Urothelium cell line (cell line): ENCODE results near the gene MCM3.

Experiments
- DNase-seq: peaks from one replicate; pipeline ENCODE4 v3.0.0; 2011; ENCODE audit warnings: low spot score, mixed read lengths
- FAIRE-seq: peaks from 2 replicates; lab custom pipeline; 2011; peaks lifted over from hg19 to GRCh38; lab: Jason Lieb, UNC

The MCM3 gene

DNA sequence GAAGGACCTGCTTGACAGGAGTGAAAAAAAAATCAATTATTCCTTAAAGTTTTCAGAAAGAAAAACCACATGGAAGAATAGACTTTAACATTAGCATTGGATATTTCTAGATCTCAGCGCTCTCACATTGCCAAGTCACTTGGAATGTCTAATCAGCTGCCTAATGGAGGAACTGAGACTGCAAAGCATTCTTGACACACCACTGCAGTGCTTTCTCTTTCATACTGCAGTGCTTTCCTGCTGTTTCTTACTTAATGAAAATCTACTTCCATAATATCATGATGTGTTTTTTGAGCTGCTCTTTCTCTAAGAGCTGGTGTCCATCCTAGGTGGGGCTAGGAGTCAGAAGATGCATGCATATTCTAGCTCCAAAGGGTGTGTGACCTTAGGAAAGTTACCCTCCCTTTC is 20.4 kb upstream of the MCM3 start:
- no peak for DNase-seq
- FAIRE-seq, result no peak

DNA sequence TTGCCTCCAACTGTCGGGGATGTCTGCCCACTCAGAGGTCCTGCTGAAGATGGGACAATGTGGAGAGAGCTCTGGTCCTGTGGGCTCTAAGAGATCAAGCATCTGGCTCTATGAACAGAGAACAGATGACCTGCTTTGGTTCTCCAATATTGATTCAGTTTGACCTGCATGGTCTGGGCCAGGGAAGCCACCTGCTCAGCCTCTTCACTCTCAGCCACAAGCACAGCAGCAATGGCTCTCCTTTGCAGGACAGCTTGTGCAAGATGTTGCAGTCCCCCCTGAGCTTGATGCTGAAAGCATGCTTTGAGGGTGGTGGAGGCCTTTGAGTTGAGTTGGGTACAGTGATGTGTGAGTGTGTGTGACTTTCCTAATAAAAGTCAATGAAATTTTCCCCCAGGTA is 18.6 kb upstream of the MCM3 start:
- no peak for DNase-seq

DNA sequence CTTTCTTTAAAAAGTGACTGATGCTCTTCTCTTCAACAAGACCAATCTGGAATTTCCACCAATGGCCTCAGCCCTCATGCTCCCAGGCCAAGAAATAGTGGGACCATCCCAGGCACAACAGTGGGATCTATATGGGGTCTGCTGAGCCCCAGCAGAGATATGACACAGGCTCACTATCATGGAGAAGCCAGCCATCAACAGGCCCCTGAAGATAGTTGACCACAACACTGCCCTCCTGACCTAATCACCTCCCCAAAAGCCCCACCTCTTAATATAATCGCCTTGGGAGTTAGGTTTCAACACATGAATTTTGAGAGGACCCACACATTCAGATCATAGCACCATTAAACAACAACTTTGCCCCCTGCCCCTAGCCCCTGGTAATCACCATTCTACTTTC is 16.8 kb upstream of the MCM3 start:
- FAIRE-seq, result no peak

More for the DNA sequence above, 18.6 kb upstream of the MCM3 start:
- no peak for FAIRE-seq

DNA sequence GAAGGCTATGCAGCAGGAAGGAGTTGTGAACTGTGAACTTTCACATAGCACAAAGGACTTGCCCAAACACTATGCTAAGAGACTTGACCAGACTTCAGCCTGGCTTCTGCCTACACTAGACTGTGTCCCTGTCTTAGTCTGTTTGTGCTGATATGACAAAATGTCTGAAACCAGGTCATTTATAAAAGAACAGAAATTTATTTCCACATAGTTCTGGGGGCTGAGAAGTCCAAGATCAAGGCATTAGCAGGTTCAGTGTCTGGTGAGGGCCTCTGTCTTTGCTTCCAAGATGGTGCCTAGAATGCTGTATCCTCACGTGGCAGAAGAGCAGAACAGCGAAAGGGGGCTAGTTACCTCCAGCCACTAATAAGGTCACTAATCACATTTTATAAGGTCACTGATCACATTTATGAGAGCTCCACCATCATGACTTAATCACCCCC is 16.0 kb upstream of the MCM3 start:
- no peak for FAIRE-seq
- no peak for DNase-seq

More for the DNA sequence above, 16.8 kb upstream of the MCM3 start:
- no peak for DNase-seq

GRCh38 chr6:52299653-52300052 is 15.1 kb upstream of the MCM3 start:
- DNase-seq, result no peak
- no peak for FAIRE-seq

DNA sequence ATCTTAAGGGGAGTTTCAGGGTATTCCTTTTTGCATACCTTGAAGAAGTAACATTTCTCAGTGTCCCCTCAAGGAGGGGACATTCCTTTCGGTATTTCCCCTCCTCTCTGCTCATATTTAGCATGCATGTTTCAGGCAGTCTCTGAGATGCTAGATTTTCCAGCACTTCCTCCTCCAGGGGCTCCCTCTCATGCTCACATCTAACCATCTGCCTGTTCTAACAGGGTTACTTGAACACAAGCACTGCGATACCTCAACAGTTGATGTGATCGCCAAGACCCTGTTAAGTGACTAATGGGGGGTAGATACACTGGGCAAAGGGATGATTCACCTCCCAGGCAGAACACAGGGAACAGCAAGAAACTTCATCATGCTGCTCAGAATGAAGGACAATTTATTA is 12.9 kb upstream of the MCM3 start:
- no peak for FAIRE-seq
- DNase-seq, result no peak

GRCh38 chr6:52293067-52293466 is 8.5 kb upstream of the MCM3 start:
- no peak for DNase-seq

DNA sequence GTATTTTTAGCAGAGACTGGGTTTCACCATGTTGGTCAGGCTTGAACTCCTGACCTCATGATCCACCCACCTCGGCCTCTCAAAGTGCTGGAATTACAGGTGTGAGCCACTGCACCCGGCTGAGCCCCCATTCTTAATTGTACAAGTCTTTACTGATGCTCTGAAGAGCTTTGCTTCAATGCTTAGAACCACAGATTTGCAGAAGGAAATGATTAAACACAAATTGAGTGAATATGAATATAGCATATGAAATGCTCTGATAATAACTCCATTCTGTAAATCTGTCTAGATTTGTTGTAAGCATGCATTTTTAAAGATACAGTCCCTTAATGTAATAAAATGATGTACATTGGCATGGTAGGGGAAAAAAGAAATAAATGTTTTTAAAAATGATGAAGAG is 4.3 kb upstream of the MCM3 start:
- DNase-seq (no peak), FAIRE-seq (no peak)

More at GRCh38 chr6:52293067-52293466, 8.5 kb upstream of the MCM3 start:
- FAIRE-seq, result no peak

DNA sequence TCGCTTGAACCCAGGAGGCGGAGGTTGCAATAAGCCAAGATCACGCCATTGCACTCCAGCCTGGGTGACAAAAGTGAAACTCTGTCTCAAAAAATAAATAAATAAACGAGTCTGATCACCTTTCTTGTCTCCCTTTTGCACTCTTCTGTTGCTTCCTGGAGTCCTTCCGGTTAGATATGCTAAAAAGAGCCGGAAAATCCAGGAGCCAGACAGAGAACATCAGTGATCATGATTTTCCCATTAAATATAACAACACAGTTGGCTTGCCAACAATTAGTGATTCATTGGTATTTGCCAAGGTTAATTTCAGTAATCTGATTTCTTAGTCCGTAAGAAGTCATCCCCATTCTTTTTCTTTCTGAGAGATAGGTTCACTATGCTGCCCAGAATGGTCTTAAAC is 3.7 kb upstream of the MCM3 start:
- FAIRE-seq, result no peak

GRCh38 chr6:52286798-52287432 is 2.4 kb upstream of the MCM3 start:
- FAIRE-seq, result no peak
- DNase-seq, result peak; percentile 67

More for the DNA sequence above, 3.7 kb upstream of the MCM3 start:
- DNase-seq, result no peak

- no peak for FAIRE-seq
- no peak for DNase-seq
Observed at GRCh38 chr6:52285177-52286068, 881 bp upstream of the MCM3 start.

DNA sequence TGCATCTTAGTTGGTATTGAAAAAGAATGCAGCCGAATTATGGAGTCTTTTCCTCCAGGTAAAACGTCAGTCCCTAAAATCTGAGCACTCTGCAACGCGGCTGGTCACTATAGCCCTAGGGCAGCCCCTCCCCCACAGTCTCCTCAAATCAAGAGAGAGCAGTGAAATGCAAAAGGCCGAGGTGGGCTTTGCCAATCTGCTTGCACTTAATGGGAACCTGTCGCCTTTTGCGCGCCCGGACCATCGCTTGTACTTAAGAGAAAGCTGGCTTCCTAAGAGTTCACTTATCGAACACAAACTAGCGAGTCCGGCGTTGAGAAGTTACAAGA is 447 bp downstream of the MCM3 start:
- no peak for FAIRE-seq
- peak; percentile 50 for DNase-seq

DNA sequence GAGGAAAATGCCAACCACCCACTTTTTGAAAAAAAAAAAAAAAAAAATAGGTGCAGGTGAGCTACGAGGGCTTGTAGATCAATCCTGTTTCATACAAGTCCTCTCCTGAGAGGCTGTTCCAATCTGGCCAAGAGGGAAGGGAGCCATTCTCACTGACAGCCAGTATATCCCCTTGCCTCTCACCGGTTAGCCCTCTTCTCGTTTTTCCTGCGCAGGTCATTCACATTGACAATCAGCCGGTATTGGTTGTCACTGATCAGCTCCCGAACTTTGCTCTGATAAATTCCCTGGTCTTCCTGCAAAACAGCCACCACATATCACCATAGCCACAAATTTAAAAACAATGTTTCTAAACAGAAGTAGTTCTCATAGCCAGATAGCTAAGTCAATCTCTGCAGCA is 1.4 kb downstream of the MCM3 start:
- DNase-seq (no peak), FAIRE-seq (no peak)

- no peak for DNase-seq
- FAIRE-seq, result peak; percentile 44
Observed at GRCh38 chr6:52276130-52276529, 8.4 kb downstream of the MCM3 start.

DNA sequence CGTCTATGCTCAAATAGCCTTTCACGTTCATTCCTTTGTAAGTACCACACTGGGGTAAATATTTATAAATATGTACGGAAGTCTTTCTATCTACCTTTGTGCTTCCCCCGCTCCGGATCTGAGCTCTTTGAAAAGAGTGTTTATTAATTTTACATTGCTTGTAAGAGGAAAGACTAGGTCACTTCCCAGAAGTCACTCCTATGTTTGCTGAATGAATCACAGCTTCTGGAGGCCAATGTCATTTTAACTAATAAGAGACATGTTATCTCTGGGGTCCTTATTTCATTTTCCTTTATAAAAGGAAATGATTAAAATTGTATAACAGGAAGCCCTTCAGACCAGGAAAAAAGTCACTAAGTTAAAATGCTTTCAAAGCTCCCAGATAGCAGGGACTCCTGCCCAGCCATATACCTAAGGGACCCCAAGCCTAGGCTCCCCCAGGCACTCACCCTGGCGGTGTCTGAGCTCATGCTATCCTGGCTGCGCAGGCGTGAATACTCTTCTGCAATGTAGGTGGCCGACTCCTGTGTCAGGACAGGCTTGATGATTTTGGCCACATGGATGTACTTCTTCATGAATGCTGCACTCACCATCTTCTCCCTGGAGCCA is 12.6 kb downstream of the MCM3 start:
- FAIRE-seq, result no peak
- DNase-seq, result no peak

- DNase-seq (peak; percentile 74), FAIRE-seq (no peak)
Observed at GRCh38 chr6:52263709-52264540, 20.6 kb downstream of the MCM3 start.

DNA sequence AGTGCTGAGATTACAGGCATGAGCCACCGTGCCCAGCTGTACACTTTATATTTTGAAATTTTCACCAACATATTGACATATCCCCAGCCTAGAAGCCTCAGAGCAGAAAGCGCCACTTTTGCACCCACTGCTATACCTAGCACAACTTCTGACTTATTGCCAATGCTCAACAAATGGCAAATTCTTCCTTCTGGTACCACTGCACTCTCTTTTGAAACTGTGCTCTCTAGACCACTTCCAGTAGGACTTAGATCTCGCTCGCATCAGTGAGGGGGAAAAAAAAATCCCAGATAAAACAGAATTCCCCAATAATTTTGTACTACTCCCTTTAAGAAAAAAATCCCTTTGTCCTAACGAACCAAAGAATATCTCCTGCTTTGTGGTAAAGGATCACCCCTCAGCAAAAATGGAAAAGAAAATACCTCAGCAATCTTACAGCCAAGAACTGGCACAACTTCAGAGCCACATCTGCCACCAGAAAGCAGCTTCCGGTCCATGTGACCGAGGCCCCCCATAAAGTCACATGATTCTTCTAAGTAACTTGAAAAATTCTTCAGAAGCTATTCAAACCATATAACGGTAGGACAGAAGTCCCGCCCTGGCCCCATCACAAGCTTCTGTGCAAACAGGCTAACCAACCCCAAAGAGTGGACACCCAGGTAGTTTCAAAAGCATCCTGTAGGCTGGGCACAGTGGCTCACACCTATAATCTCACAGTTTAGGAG is 21.8 kb downstream of the MCM3 start:
- FAIRE-seq (no peak), DNase-seq (no peak)

DNA sequence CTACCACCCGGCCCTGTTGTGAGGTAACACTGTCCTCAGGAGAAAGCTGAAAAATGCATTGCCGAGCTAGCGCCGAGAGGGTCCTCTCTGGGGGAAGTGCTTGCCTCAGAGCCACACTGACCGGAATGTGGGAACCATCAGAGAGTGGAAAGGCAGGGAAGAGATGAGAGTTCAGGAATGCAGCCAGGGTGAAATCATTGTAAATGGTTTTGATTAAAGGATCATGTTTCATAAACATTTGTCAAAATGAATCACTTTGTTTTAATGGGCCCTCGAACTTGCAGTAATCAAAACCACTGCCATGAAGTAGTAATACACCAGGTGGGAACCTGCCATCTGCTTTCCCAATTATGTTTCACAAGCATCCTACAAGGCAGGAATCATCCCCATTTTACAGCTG is 23.3 kb downstream of the MCM3 start:
- DNase-seq (no peak), FAIRE-seq (no peak)

DNA sequence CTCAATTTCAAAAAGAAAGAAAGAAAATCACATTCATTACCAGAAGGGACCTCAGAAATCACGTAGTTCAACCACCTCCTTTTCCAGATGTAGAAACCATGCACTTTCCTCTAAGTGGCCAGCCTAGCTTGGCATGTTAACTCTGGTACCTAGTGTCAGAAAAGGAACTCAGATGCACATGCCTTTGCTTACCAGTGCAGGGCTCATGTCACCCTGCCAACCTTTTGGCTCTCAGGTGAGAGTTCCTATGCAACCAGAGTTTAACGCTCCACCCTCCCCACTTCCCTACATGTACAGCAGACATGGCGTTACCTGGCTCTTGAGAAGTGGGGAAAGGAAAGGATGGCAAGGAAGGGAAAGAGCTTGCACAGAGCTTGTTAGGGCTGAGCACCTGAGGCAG is 23.9 kb downstream of the MCM3 start:
- DNase-seq, result no peak
- FAIRE-seq, result no peak

- FAIRE-seq, result no peak
Observed at GRCh38 chr6:52255434-52255833, 29.1 kb downstream of the MCM3 start.

More at GRCh38 chr6:52255434-52255833, 29.1 kb downstream of the MCM3 start:
- DNase-seq, result no peak
